ENCODE measurements around the gene MSH2. TPM values are rescaled to one million over a fixed set of nuclear protein-coding genes. Genes with fewer than 3 reads are reported as not detected.

MSH2 gene
- total and polyA plus RNA-seq, 10 donors, result 7.1 to 19.4 (median 15.5) TPM

DNA sequence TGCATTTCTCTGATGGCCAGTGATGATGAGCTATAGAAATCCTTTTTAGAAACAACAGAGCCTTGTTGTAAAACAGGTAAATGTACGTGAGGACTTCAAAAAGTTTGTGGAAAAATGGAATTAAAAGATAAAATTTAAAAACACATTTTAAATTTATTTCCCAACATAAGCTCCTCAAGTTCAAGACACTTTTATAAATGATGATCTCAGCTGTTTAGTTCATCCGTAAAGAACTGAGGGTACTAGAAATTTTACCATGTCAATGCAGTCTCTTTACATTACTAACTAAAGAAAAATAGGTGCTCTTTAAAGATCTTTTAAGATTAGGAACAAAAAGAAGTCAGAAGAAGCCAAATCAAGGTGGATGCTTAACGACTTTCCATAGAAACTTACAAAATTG is 52.5 kb downstream of the MSH2 start:
- WGBS, 5 donors, result 95 to 98% (median 95%) methylated on average over 3 of the region's 3 CpGs
- no peak for DNase-seq
- peaks cover 0 to 40% (median 3%) of the 10 kb centered on the region in 6 donors for H3K36me3 ChIP-seq
- no peak overlapping the region for H3K4me3 ChIP-seq
- TF ChIP-seq POLR2A (IDR thresholded peaks at IDR 0.05), result no peak
- TF ChIP-seq, protein P1, sequence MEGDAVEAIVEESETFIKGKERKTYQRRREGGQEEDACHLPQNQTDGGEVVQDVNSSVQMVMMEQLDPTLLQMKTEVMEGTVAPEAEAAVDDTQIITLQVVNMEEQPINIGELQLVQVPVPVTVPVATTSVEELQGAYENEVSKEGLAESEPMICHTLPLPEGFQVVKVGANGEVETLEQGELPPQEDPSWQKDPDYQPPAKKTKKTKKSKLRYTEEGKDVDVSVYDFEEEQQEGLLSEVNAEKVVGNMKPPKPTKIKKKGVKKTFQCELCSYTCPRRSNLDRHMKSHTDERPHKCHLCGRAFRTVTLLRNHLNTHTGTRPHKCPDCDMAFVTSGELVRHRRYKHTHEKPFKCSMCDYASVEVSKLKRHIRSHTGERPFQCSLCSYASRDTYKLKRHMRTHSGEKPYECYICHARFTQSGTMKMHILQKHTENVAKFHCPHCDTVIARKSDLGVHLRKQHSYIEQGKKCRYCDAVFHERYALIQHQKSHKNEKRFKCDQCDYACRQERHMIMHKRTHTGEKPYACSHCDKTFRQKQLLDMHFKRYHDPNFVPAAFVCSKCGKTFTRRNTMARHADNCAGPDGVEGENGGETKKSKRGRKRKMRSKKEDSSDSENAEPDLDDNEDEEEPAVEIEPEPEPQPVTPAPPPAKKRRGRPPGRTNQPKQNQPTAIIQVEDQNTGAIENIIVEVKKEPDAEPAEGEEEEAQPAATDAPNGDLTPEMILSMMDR (IDR thresholded peaks at IDR 0.05 in 8 of 11, conservative IDR thresholded peaks at IDR 0.05 in 3 of 11), result no peak
- no peak for TF ChIP-seq POLR2AphosphoS5 (IDR thresholded peaks at IDR 0.05)
- intact Hi-C loops (cut with DNase I; ENCODE audit: low total_unique reads), result no loop called here
- peaks cover 0 to 7% (median 0%) of the 10 kb centered on the region in 8 donors for H3K9me3 ChIP-seq
- no peak overlapping the region for H3K27ac ChIP-seq
- H3K27me3 ChIP-seq (replicated peaks in 1 of 7), result no peaks in the 10 kb centered on the region
- peaks cover 0 to 21% (median 0%) of the 10 kb centered on the region in 6 donors for H3K4me1 ChIP-seq

DNA sequence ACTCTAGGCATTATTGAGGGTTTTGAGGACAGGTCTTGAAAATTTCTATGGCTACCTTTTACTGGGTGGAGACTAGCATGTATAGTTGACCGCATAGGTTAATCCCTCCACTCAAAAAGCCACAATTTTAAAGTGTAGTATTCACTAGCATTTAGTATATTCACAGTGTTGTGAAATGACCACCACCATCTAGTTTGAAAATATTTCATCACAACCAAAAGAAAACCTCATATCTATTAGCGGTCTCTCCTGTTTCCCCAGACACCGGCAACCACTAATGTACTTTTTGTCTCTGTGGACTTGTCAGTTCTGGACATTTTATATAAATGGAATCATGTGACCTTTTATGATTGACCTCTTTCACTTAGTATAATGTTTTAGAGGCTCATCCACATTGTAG is 53.9 kb downstream of the MSH2 start:
- Histone ChIP-seq H3K27me3 (replicated peaks in 1 of 7) (no peaks in the 10 kb centered on the region), H3K9me3 (peaks cover 0 to 7% (median 0%) of the 10 kb centered on the region in 8 donors), H3K36me3 (peaks cover 0 to 25% (median 0%) of the 10 kb centered on the region in 6 donors), H3K4me3 (no peak overlapping the region), H3K27ac (peak overlapping the region in 4 of 8 donors; percentile 16 to 51 (median 42)), H3K4me1 (peaks cover 0 to 22% (median 0%) of the 10 kb centered on the region in 6 donors)
- intact Hi-C loops (cut with DNase I; ENCODE audit: low total_unique reads), result no loop called here
- DNase-seq, result no peak
- 65 to 90% (median 79%) methylated on average over 3 of the region's 3 CpGs for WGBS, 5 donors
- TF ChIP-seq POLR2AphosphoS5 (IDR thresholded peaks at IDR 0.05) (no peak), POLR2A (IDR thresholded peaks at IDR 0.05) (no peak)
- TF ChIP-seq, protein P1 (IDR thresholded peaks at IDR 0.05 in 8 of 11, conservative IDR thresholded peaks at IDR 0.05 in 3 of 11), result no peak

DNA sequence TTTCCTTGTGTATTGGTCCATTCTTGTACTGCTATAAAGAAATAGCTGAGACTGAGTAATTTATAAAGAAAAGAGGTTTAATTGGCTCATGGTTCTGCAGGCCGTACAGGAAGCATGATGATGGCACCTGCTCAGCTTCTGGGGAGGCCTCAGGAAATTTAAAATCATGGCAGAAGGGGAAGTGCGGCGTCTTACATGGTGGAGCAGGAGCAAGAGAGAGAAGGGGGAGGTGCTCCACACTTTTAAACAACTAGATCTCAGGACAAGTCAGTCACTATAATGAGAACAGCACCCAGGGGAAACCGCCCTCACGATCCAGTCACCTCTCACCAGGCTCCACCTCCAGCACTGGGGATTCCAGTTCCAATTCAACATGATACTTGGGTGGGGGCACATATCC is 54.3 kb downstream of the MSH2 start:
- no peak for DNase-seq
- Histone ChIP-seq H3K27me3 (replicated peaks in 1 of 7) (no peaks in the 10 kb centered on the region), H3K27ac (peak overlapping the region in 4 of 8 donors; percentile 16 to 51 (median 42)), H3K9me3 (peaks cover 0 to 7% (median 0%) of the 10 kb centered on the region in 8 donors), H3K4me3 (no peak overlapping the region), H3K36me3 (peaks cover 0 to 22% (median 0%) of the 10 kb centered on the region in 6 donors), H3K4me1 (peaks cover 0 to 22% (median 0%) of the 10 kb centered on the region in 6 donors)
- intact Hi-C loops (cut with DNase I; ENCODE audit: low total_unique reads), result no loop called here
- TF ChIP-seq, protein P1 (IDR thresholded peaks at IDR 0.05 in 8 of 11, conservative IDR thresholded peaks at IDR 0.05 in 3 of 11), result no peak
- TF ChIP-seq POLR2A (IDR thresholded peaks at IDR 0.05) (no peak), POLR2AphosphoS5 (IDR thresholded peaks at IDR 0.05) (no peak)
- WGBS, 5 donors, result 53 to 72% (median 66%) methylated on average over 5 of the region's 5 CpGs

DNA sequence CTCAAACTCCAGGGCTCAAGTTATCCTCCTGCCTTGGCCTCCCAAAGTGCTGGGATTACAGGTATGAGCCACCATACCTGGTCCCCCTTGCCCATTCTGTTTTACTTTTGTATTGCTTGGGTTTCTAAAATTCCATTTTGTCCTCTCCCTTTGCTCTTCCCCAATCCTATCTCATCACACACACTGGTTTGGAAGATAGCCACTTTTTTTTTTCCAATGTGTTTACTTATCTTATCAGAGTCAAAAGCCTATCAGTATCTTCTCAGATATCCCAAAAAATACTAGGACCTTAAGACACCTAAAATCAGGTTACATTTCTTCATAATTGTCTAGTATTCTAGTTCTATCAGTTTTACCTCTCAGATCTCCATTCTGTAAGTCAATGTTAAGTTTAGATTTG is 56.1 kb downstream of the MSH2 start:
- intact Hi-C loops (cut with DNase I; ENCODE audit: low total_unique reads), result no loop called here
- Histone ChIP-seq H3K27me3 (replicated peaks in 1 of 7) (no peaks in the 10 kb centered on the region), H3K4me1 (peaks cover 0 to 22% (median 0%) of the 10 kb centered on the region in 6 donors), H3K4me3 (no peak overlapping the region), H3K27ac (no peak overlapping the region), H3K36me3 (peaks cover 0 to 32% (median 12%) of the 10 kb centered on the region in 6 donors), H3K9me3 (peaks cover 0 to 7% (median 0%) of the 10 kb centered on the region in 8 donors)
- DNase-seq, result no peak
- TF ChIP-seq POLR2A (IDR thresholded peaks at IDR 0.05), result no peak
- no peak for TF ChIP-seq POLR2AphosphoS5 (IDR thresholded peaks at IDR 0.05)
- TF ChIP-seq, protein P1 (IDR thresholded peaks at IDR 0.05 in 8 of 11, conservative IDR thresholded peaks at IDR 0.05 in 3 of 11), result no peak

All from spleen (tissue), 11 donors.